H9 (cell line): Measurements from ENCODE around the gene ACOXL. TPM values are rescaled to one million over a fixed set of nuclear protein-coding genes. Genes with fewer than 3 reads are reported as not detected.

Experiments used
- DNase-seq: peaks from one replicate; pipeline ENCODE4 v3.0.0-alpha.2; 2017
- H2AFZ ChIP-seq: one replicate; pipeline ENCODE4 v1.6.1; 2013; ENCODE audit warnings: mild to moderate bottlenecking, low read length, control low read depth, moderate library complexity
- H2AK5ac ChIP-seq: 2 replicates; pipeline ENCODE4 v1.6.1; 2013; ENCODE audit warnings: low read length, control low read depth, mixed read lengths; ENCODE audit not compliant: insufficient read length
- H2BK120ac ChIP-seq: one replicate; pipeline ENCODE4 v1.6.1; 2013; ENCODE audit warnings: low read depth, mild to moderate bottlenecking, low read length, control low read depth, inconsistent platforms; ENCODE audit not compliant: poor library complexity, severe bottlenecking
- H2BK12ac ChIP-seq: 2 replicates; pipeline ENCODE4 v1.6.1; 2013; ENCODE audit warnings: low read length, control low read depth, mixed read lengths, low read depth; ENCODE audit not compliant: insufficient read length
- H2BK15ac ChIP-seq: 2 replicates; pipeline ENCODE4 v1.6.1; 2013; ENCODE audit warnings: low read depth, low read length, control low read depth
- H2BK20ac ChIP-seq: one replicate; pipeline ENCODE4 v1.6.1; 2013; ENCODE audit warnings: low read depth, mild to moderate bottlenecking, low read length, control low read depth, inconsistent platforms; ENCODE audit not compliant: poor library complexity, severe bottlenecking
- H2BK5ac ChIP-seq: 2 replicates; pipeline ENCODE4 v1.6.1; 2013; ENCODE audit warnings: low read length, control low read depth, mixed read lengths; ENCODE audit not compliant: insufficient read length
- H3K14ac ChIP-seq: 2 replicates; pipeline ENCODE4 v1.6.1; 2013; ENCODE audit warnings: low read length, control low read depth; ENCODE audit not compliant: insufficient read depth
- H3K18ac ChIP-seq: 2 replicates; pipeline ENCODE4 v1.6.1; 2013; ENCODE audit warnings: low read depth, mild to moderate bottlenecking, mixed read lengths, low read length, control low read depth; ENCODE audit not compliant: insufficient read length
- H3K23ac ChIP-seq: 2 replicates; pipeline ENCODE4 v1.6.1; 2013; ENCODE audit warnings: low read length, control low read depth, mixed read lengths, low read depth; ENCODE audit not compliant: insufficient read length
- H3K23me2 ChIP-seq: 2 replicates; pipeline ENCODE4 v1.6.1; 2013; ENCODE audit warnings: low read depth, mild to moderate bottlenecking, mixed read lengths, low read length, control low read depth; ENCODE audit not compliant: insufficient read length, poor library complexity, severe bottlenecking
- H3K27ac ChIP-seq: 2 replicates; pipeline ENCODE4 v1.5.1; 2013; ENCODE audit warnings: low read length, control low read depth, mixed read lengths, low read depth; ENCODE audit not compliant: insufficient read length
- H3K27me3 ChIP-seq: 2 replicates; pipeline ENCODE4 v1.6.1; 2013; ENCODE audit warnings: low read length, control low read depth, inconsistent platforms; ENCODE audit not compliant: insufficient read depth
- H3K4ac ChIP-seq: 2 replicates; pipeline ENCODE4 v1.6.1; 2013; ENCODE audit warnings: low read depth, mild to moderate bottlenecking, control low read depth, inconsistent platforms, low read length, moderate library complexity
- H3K4me1 ChIP-seq: 2 replicates; pipeline ENCODE4 v1.6.1; 2013; ENCODE audit warnings: low read length, control low read depth, inconsistent platforms; ENCODE audit not compliant: insufficient read depth
- H3K4me2 ChIP-seq: 2 replicates; pipeline ENCODE4 v1.6.1; 2013; ENCODE audit warnings: low read length, control low read depth, mixed read lengths; ENCODE audit not compliant: insufficient read length, insufficient read depth
- H3K56ac ChIP-seq: 2 replicates; pipeline ENCODE4 v1.6.1; 2013; ENCODE audit warnings: low read depth, mild to moderate bottlenecking, mixed read lengths, low read length, control low read depth; ENCODE audit not compliant: insufficient read length
- H3K79me1 ChIP-seq: 2 replicates; pipeline ENCODE4 v1.6.1; 2013; ENCODE audit warnings: low read depth, mild to moderate bottlenecking, moderate library complexity, low read length, control low read depth, inconsistent platforms; ENCODE audit not compliant: insufficient read depth, poor library complexity, severe bottlenecking
- H3K79me2 ChIP-seq: 2 replicates; pipeline ENCODE4 v1.6.1; 2013; ENCODE audit warnings: low read length, control low read depth, inconsistent platforms; ENCODE audit not compliant: insufficient read depth
- H3K9ac ChIP-seq: 2 replicates; pipeline ENCODE4 v1.6.1; 2013; ENCODE audit warnings: low read length, control low read depth, mixed read lengths; ENCODE audit not compliant: insufficient read length; ENCODE audit errors: extremely low read depth
- H3K9me3 ChIP-seq: one replicate; pipeline ENCODE4 v1.6.1; 2013; ENCODE audit warnings: low read depth, low read length, inconsistent platforms; ENCODE audit not compliant: control insufficient read depth
- H3T11ph ChIP-seq: one replicate; pipeline ENCODE4 v1.6.1; 2013; ENCODE audit warnings: mild to moderate bottlenecking, low read length, control low read depth, inconsistent platforms
- H4K20me1 ChIP-seq: one replicate; pipeline ENCODE4 v1.6.1; 2013; ENCODE audit not compliant: control insufficient read depth, insufficient read length, insufficient read depth
- H4K5ac ChIP-seq: 2 replicates; pipeline ENCODE4 v1.6.1; 2013; ENCODE audit warnings: low read depth, mild to moderate bottlenecking, mixed read lengths, low read length, control low read depth; ENCODE audit not compliant: insufficient read length
- H4K8ac ChIP-seq: replicated peaks from 2 replicates; pipeline ENCODE4 v1.6.1; 2013; ENCODE audit warnings: low read length, control low read depth, mixed read lengths, low read depth; ENCODE audit not compliant: insufficient read length
- H4K91ac ChIP-seq: 2 replicates; pipeline ENCODE4 v1.6.1; 2013; ENCODE audit warnings: low read depth, mild to moderate bottlenecking, moderate library complexity, mixed read lengths, low read length, control low read depth; ENCODE audit not compliant: insufficient read length
- H3K27ac Mint-ChIP-seq, 3 experiments: 2 replicates in 2 of 3; 3 replicates in 1 of 3; pipeline ENCODE4 v1.8.0; 2020 to 2021; ENCODE audit warnings: mixed read lengths in 3 of 3, mild to moderate bottlenecking in 1 of 3, moderate library complexity in 1 of 3
- H3K27me3 Mint-ChIP-seq: 2 replicates; pipeline ENCODE4 v1.8.0; 2021; ENCODE audit warnings: low read depth, mild to moderate bottlenecking, moderate library complexity, mixed read lengths
- H3K36me3 Mint-ChIP-seq, 3 experiments: 2 replicates in 2 of 3; 3 replicates in 1 of 3; pipeline ENCODE4 v1.8.0; 2020 to 2021; ENCODE audit warnings: low read depth in 3 of 3, mixed read lengths in 3 of 3; ENCODE audit not compliant: insufficient read depth in 1 of 3
- H3K4me1 Mint-ChIP-seq, 2 experiments: 2 replicates each; pipeline ENCODE4 v1.8.0; 2020; ENCODE audit warnings: mixed read lengths in 2 of 2
- H3K4me3 Mint-ChIP-seq, 2 experiments: 2 replicates in 1 of 2; 3 replicates in 1 of 2; pipeline ENCODE4 v1.8.0; 2020 to 2021; ENCODE audit warnings: mild to moderate bottlenecking in 2 of 2, mixed read lengths in 2 of 2, moderate library complexity in 1 of 2
- H3K9me3 Mint-ChIP-seq, 2 experiments: 2 replicates in 1 of 2; 3 replicates in 1 of 2; pipeline ENCODE4 v1.8.0; 2020; ENCODE audit warnings: mild to moderate bottlenecking in 2 of 2, mixed read lengths in 2 of 2, moderate library complexity in 1 of 2
- CTCF ChIP-seq: fragments of 200-600 bp; sonication (generic); conservative IDR thresholded peaks from 3 replicates; pipeline ENCODE4 v1.8.0; 2021; ENCODE audit warnings: antibody characterized with exemption, mild to moderate bottlenecking
- WGBS: extraction: QIAGEN DNeasy Blood & Tissue Kit; methylation state at CpG from one replicate; pipeline ENCODE4 v1.1.7; 2013; ENCODE audit warnings: missing lambda C conversion rate, low lambda C conversion rate, mixed read lengths; ENCODE audit not compliant: insufficient read length; ENCODE audit errors: extremely low coverage; 5-methylcytosine and 5-hydroxymethylcytosine counted together
- total RNA-seq: library from RNA; stranded (reverse); gene quantifications from 2 replicates; pipeline ENCODE4 v1.2.1, GENCODE V29; 2021

The ACOXL gene
- total RNA-seq, 1 experiment from 2014 or later = 37.6 TPM

- Histone ChIP-seq H3K23me2 (no peaks in the 10 kb centered on the region), H4K20me1 (no peaks in the 10 kb centered on the region), H4K91ac (no peak overlapping the region), H2AK5ac (no peak overlapping the region), H2BK120ac (no peak overlapping the region), H3K27me3 (no peaks in the 10 kb centered on the region), H2AFZ (no peak overlapping the region), H3K9me3 (no peaks in the 10 kb centered on the region), H3K9ac (no peak overlapping the region), H4K8ac (no peak overlapping the region), H3K4me2 (no peak overlapping the region), H2BK12ac (no peak overlapping the region), H3K4me1 (no peaks in the 10 kb centered on the region), H3K27ac (no peak overlapping the region), H3K79me2 (no peaks in the 10 kb centered on the region), H2BK5ac (no peak overlapping the region), H3K79me1 (no peaks in the 10 kb centered on the region), H2BK15ac (no peak overlapping the region), H2BK20ac (no peak overlapping the region), H3K14ac (no peak overlapping the region), H3K4ac (no peak overlapping the region), H3K56ac (no peak overlapping the region), H4K5ac (no peak overlapping the region), H3T11ph (no peak overlapping the region), H3K23ac (no peak overlapping the region), H3K18ac (no peak overlapping the region)
- Mint-ChIP-seq H3K9me3 (0 out of 5 replicates have a peak, but pooled peaks cover 0 to 3% of the 10 kb centered on the region in 2 experiments), H3K27ac (peak overlapping the region in 1 of 3 experiments; percentile 48; a peak in 2 of 7 replicates), H3K36me3 (peaks cover 3 to 9% (median 5%) of the 10 kb centered on the region in 3 experiments; a peak in 6 of 7 replicates), H3K4me3 (no peak overlapping the region), H3K4me1 (peaks cover 8 to 10% of the 10 kb centered on the region in 2 experiments), H3K27me3 (no peaks in the 10 kb centered on the region)
- WGBS = no CpG with 5 or more reads among the region's 5 CpGs
- DNase-seq = no peak
- TF ChIP-seq CTCF = no peak
These were observed 208.1 kb downstream of the ACOXL start for GRCh38 chr2:110940376-110940910.
